Naive thymus-derived CD4-positive, alpha-beta T cell (primary cell): Measurements from ENCODE around the gene C6orf118. TPM values are rescaled to one million over a fixed set of nuclear protein-coding genes. Genes with fewer than 3 reads are reported as not detected.
A peak's percentile ranks its signal among the peaks of the same experiment; 100 is the strongest.

Experiments used
- ATAC-seq: fragments of 150-1000 bp; cut with Tn5 transposase; 2 replicates; pipeline ENCODE4 v1.10.0; 2021; ENCODE audit warnings: mild to moderate bottlenecking, moderate library complexity
- CTCF ChIA-PET: fragments of 350-600 bp; sonication (Branson Sonifier 250); formaldehyde crosslinking; loops from one replicate; lab custom pipeline; 2021; ENCODE audit warnings: antibody characterized with exemption; lab: Charles Lee
- POLR2A ChIA-PET: fragments of 350-600 bp; sonication (Branson Sonifier 250); formaldehyde crosslinking; loops from one replicate; lab custom pipeline; 2021; ENCODE audit warnings: antibody characterized with exemption, inconsistent platforms; lab: Charles Lee
- DNase-seq, 9 donors: peaks; one replicate each; pipeline versions ENCODE4 v3.0.0 to v3.0.0-alpha.2; 2020 to 2022; ENCODE audit warnings: mixed read lengths in 1 of 9
- H3K27ac ChIP-seq: one replicate; pipeline ENCODE4 v1.7.0; 2013; ENCODE audit warnings: mild to moderate bottlenecking, low read depth, low read length, moderate library complexity
- H3K27me3 ChIP-seq, 2 donors: one replicate each; pipeline ENCODE4 v1.7.0; 2013; ENCODE audit warnings: low read length in 2 of 2, mild to moderate bottlenecking in 2 of 2, moderate library complexity in 2 of 2; ENCODE audit not compliant: control insufficient read depth in 2 of 2, insufficient read depth in 2 of 2
- H3K36me3 ChIP-seq, 3 experiments: 1 replicate in 2 of 3; 2 replicates in 1 of 3; pipeline ENCODE4 v1.7.0; 2013; ENCODE audit warnings: low read length in 3 of 3, mild to moderate bottlenecking in 3 of 3, moderate library complexity in 1 of 3; ENCODE audit not compliant: insufficient read depth in 3 of 3, control insufficient read depth in 2 of 3
- H3K4me1 ChIP-seq, 2 donors: one replicate each; pipeline ENCODE4 v1.7.0; 2013; ENCODE audit warnings: low read length in 2 of 2, mild to moderate bottlenecking in 2 of 2, moderate library complexity in 1 of 2; ENCODE audit not compliant: control insufficient read depth in 2 of 2, insufficient read depth in 2 of 2
- H3K4me3 ChIP-seq: 2 replicates; pipeline ENCODE4 v1.7.0; 2013; ENCODE audit warnings: mild to moderate bottlenecking, low read length
- H3K9me3 ChIP-seq, 3 experiments: 1 replicate in 2 of 3; 2 replicates in 1 of 3; pipeline ENCODE4 v1.7.0; 2013; ENCODE audit warnings: low read length in 3 of 3; ENCODE audit not compliant: control insufficient read depth in 2 of 3
- H3K27ac Mint-ChIP-seq, 9 donors: one replicate each; pipeline ENCODE4 v1.8.0; 2020 to 2022; ENCODE audit warnings: mixed read lengths in 9 of 9, mild to moderate bottlenecking in 8 of 9, moderate library complexity in 5 of 9, inconsistent platforms in 2 of 9
- H3K27me3 Mint-ChIP-seq, 5 donors: one replicate each; pipeline ENCODE4 v1.8.0; 2021 to 2022; ENCODE audit warnings: mixed read lengths in 5 of 5, mild to moderate bottlenecking in 1 of 5
- H3K36me3 Mint-ChIP-seq, 5 donors: one replicate each; pipeline ENCODE4 v1.8.0; 2020 to 2022; ENCODE audit warnings: mixed read lengths in 5 of 5, mild to moderate bottlenecking in 3 of 5, inconsistent platforms in 1 of 5
- H3K4me1 Mint-ChIP-seq, 7 donors: one replicate each; pipeline ENCODE4 v1.8.0; 2020 to 2022; ENCODE audit warnings: mixed read lengths in 7 of 7, mild to moderate bottlenecking in 3 of 7, inconsistent platforms in 1 of 7
- H3K4me3 Mint-ChIP-seq, 10 donors: one replicate each; pipeline ENCODE4 v1.8.0; 2020 to 2022; ENCODE audit warnings: mild to moderate bottlenecking in 10 of 10, mixed read lengths in 10 of 10, moderate library complexity in 6 of 10, inconsistent platforms in 2 of 10
- H3K9me3 Mint-ChIP-seq, 11 donors: one replicate each; pipeline ENCODE4 v1.8.0; 2020 to 2022; ENCODE audit warnings: mixed read lengths in 11 of 11, mild to moderate bottlenecking in 4 of 11, inconsistent platforms in 1 of 11, moderate library complexity in 1 of 11
- intact Hi-C, 2 donors: fragments of 100-400 bp; cut with micrococcal nuclease; formaldehyde crosslinking; loops; one replicate each; pipeline ENCODE4 v1.15.1; 2023
- polyA plus RNA-seq, 2 donors: library from polyadenylated mRNA; unstranded; fragments of 300-500 nt; fragmentation: Illumina TruSeq; gene quantifications; one replicate each; pipeline ENCODE4 v1.2.3, GENCODE V29; 2021
- total RNA-seq, 6 experiments: library from RNA in 5 of 6; stranded (reverse) in 5 of 6; gene quantifications; 1 replicate in 5 of 6; 2 replicates in 1 of 6; pipeline ENCODE4 v1.2.3 and lab custom pipeline; 2021 to 2026

Gene C6orf118
- total and polyA plus RNA-seq, 7 experiments from 2014 or later: not detected

DNA sequence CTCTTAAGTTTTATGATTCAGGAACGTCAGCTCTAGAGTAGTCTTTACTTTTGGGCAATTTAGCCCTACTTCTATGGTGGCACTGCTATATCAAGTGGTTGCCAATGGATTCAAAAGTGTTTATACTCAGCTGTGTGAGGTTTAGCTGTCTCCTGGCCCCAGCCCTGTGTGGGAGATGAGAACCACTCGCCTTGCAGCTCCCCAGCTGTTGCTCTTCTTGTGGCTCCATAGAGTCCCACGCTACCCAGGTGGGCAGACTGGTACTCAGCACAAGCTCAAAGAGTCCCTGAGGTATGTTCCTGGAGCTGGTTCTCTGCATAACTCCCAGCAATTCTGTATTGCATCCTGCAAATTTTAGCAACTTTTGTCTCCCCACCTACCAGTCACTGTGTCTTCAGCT, 59.6 kb downstream of the C6orf118 start:
- H3K4me3 Mint-ChIP-seq: no peak overlapping the region
- peak overlapping the region in 1 of 9 donors; percentile 43 for H3K27ac Mint-ChIP-seq
- Histone ChIP-seq H3K27ac (no peak overlapping the region), H3K4me1 (no peaks in the 10 kb centered on the region), H3K9me3 (no peaks in the 10 kb centered on the region), H3K36me3 (no peaks in the 10 kb centered on the region), H3K27me3 (no peaks in the 10 kb centered on the region), H3K4me3 (no peak overlapping the region)
- H3K4me1 Mint-ChIP-seq: no peaks in the 10 kb centered on the region
- ChIA-PET CTCF (no interaction called here), POLR2A (no interaction called here)
- ATAC-seq: no peak
- H3K9me3 Mint-ChIP-seq: peaks cover 2 to 21% (median 5%) of the 10 kb centered on the region in 11 donors
- no peaks in the 10 kb centered on the region for H3K27me3 Mint-ChIP-seq
- no peak for DNase-seq
- H3K36me3 Mint-ChIP-seq: no peaks in the 10 kb centered on the region
- intact Hi-C loops: no loop called here

DNA sequence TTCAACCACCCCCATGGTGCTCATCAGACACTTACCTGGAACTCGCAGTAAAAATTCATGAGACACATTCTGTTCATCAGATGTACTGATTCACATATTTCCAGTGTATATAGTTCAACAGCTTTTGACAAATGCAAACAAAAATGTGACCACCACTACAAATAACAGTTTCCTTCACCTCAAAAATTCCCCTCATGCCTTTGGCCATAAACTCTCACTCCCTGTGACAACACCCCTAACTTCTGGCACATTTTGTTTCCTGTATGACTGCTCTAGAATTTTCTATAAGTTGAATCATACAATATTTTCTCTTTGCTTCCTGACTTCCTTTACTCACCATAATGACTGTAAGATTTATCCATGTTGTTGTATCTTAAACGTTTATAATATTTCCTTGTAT, 63.7 kb downstream of the C6orf118 start:
- ATAC-seq (no peak), DNase-seq (no peak)
- Histone ChIP-seq H3K36me3 (no peaks in the 10 kb centered on the region), H3K4me3 (no peak overlapping the region), H3K27me3 (no peaks in the 10 kb centered on the region), H3K4me1 (no peaks in the 10 kb centered on the region), H3K27ac (no peak overlapping the region), H3K9me3 (no peaks in the 10 kb centered on the region)
- ChIA-PET CTCF (no interaction called here), POLR2A (no interaction called here)
- Mint-ChIP-seq H3K4me3 (no peak overlapping the region), H3K9me3 (peaks cover 0 to 11% (median 3%) of the 10 kb centered on the region in 11 donors), H3K27me3 (no peaks in the 10 kb centered on the region), H3K27ac (no peak overlapping the region), H3K4me1 (no peaks in the 10 kb centered on the region), H3K36me3 (no peaks in the 10 kb centered on the region)
- intact Hi-C loops: no loop called here

DNA sequence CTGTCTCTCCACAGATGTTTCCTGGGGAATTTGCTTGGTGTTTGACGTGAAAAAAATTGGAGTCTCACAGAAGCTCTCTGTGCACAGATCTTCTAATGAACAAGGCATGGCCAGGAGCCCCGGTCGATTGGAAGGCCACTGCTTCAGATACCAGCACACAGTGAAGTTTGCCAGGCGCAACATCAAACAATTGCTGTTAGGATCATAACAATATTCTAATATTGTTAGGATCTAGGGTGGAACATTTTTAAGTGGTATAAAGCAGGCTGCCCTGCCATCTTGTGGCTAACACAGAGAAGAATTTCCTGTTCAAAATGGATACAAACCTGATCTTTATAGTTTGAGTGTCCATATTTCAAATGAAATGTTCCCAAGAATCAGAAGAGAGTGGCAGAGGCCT, 64.1 kb downstream of the C6orf118 start:
- ATAC-seq: no peak
- H3K9me3 ChIP-seq: no peaks in the 10 kb centered on the region
- DNase-seq: no peak
- H3K36me3 ChIP-seq: no peaks in the 10 kb centered on the region
- ChIA-PET POLR2A (no interaction called here), CTCF (no interaction called here)
- H3K4me1 ChIP-seq: no peaks in the 10 kb centered on the region
- Mint-ChIP-seq H3K4me1 (no peaks in the 10 kb centered on the region), H3K36me3 (no peaks in the 10 kb centered on the region), H3K9me3 (peaks cover 0 to 8% (median 3%) of the 10 kb centered on the region in 11 donors), H3K4me3 (no peak overlapping the region), H3K27me3 (no peaks in the 10 kb centered on the region), H3K27ac (no peak overlapping the region)
- no peak overlapping the region for H3K4me3 ChIP-seq
- H3K27me3 ChIP-seq: no peaks in the 10 kb centered on the region
- intact Hi-C loops: no loop called here
- H3K27ac ChIP-seq: no peak overlapping the region

DNA sequence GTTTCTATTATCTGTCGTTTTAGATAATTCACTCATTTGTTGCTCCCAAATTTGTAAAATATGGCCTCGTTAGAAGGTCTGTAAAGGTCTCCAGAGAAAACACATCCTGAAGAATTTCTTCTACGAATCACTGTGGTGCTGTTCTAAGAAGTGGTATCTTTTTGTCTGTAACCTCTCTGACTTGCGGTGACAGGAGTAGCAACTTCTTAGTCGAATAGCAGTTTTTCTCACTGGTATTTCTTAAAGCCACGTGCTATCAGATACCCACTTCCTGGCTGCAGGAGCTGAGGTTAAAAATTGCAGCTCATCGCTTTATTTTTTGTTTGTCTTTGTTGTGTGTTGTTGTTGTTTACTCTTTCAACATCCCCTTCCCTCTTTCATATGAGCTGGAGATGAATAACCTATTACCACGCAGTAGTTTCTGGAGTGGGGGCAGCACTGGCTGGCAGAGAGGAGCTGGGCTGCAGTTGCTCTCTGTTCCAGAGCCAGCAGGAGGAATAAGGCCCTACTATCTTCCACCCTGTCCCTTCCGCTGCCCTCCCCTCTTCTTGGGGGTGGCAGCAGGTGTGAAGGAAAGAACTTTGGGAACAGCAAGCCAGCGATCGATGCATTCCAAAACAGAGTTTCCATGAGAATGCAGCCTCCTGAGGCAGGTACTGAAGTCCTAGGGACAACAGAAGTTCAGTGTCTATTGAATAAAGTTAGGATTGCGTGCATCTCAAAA, 64.7 kb downstream of the C6orf118 start:
- intact Hi-C loops: no loop called here
- ATAC-seq: no peak
- Mint-ChIP-seq H3K4me3 (no peak overlapping the region), H3K27ac (no peak overlapping the region), H3K9me3 (peaks cover 0 to 8% (median 3%) of the 10 kb centered on the region in 11 donors), H3K27me3 (no peaks in the 10 kb centered on the region), H3K4me1 (no peaks in the 10 kb centered on the region), H3K36me3 (no peaks in the 10 kb centered on the region)
- H3K4me1 ChIP-seq: no peaks in the 10 kb centered on the region
- DNase-seq: no peak
- H3K36me3 ChIP-seq: no peaks in the 10 kb centered on the region
- no peak overlapping the region for H3K4me3 ChIP-seq
- ChIA-PET POLR2A (no interaction called here), CTCF (no interaction called here)
- no peaks in the 10 kb centered on the region for H3K27me3 ChIP-seq
- H3K9me3 ChIP-seq: no peaks in the 10 kb centered on the region
- no peak overlapping the region for H3K27ac ChIP-seq

DNA sequence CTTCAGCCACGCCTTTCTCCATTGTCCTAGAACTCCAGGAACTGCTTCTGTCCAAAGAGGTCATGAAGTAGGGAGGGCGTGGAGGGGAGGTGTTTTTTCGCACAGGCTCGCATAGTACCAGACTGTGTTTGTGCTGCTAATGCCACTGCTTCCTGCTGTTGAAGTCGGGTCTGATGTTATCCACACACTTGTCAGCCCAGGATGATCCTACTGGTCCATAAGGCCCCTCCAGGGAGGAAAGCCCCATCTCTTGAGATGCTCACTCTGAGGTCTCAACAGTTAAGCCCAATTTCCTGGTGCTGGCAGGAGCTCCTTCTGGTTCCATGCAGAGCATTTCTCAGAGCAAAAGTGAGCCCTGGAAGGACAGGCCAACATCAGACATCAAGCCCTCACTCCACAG, 65.6 kb downstream of the C6orf118 start:
- H3K9me3 ChIP-seq: no peaks in the 10 kb centered on the region
- no peak for DNase-seq
- Mint-ChIP-seq H3K27me3 (no peaks in the 10 kb centered on the region), H3K4me1 (no peaks in the 10 kb centered on the region), H3K9me3 (peaks cover 0 to 10% (median 3%) of the 10 kb centered on the region in 11 donors), H3K27ac (no peak overlapping the region), H3K4me3 (no peak overlapping the region), H3K36me3 (no peaks in the 10 kb centered on the region)
- H3K36me3 ChIP-seq: no peaks in the 10 kb centered on the region
- ChIA-PET POLR2A (no interaction called here), CTCF (no interaction called here)
- ATAC-seq: no peak
- no peaks in the 10 kb centered on the region for H3K27me3 ChIP-seq
- H3K4me3 ChIP-seq: no peak overlapping the region
- intact Hi-C loops: no loop called here
- H3K27ac ChIP-seq: no peak overlapping the region
- no peaks in the 10 kb centered on the region for H3K4me1 ChIP-seq

DNA sequence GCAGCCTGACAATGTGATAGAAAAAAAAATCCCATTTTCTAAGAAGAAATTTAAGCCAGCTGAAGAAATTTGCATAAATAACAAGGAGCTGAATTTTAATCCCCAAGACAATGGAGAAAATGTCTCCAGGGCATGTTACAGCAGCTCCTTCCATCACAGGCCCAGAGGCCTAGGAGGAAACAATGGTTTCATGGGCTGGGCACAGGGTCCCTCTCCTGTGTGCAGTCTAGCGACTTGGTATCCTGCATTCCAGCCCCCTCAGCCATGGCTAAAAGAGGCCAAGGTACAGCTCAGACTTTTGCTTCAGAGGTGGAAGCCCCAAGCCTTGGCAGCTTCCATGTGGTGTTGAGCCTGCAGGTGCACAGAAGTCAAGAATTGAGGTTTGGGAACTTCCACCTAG, 73.1 kb downstream of the C6orf118 start:
- Mint-ChIP-seq H3K4me3 (no peak overlapping the region), H3K36me3 (peaks cover 0 to 10% (median 0%) of the 10 kb centered on the region in 5 donors), H3K27me3 (no peaks in the 10 kb centered on the region), H3K4me1 (no peaks in the 10 kb centered on the region), H3K27ac (no peak overlapping the region), H3K9me3 (peaks cover 4 to 57% (median 17%) of the 10 kb centered on the region in 11 donors)
- Histone ChIP-seq H3K9me3 (peaks cover 0 to 5% (median 0%) of the 10 kb centered on the region in 3 experiments), H3K27me3 (no peaks in the 10 kb centered on the region), H3K4me3 (no peak overlapping the region), H3K27ac (no peak overlapping the region), H3K36me3 (no peaks in the 10 kb centered on the region), H3K4me1 (no peaks in the 10 kb centered on the region)
- POLR2A ChIA-PET: no interaction called here
- DNase-seq (no peak), ATAC-seq (no peak)
- CTCF ChIA-PET: no interaction called here
- intact Hi-C loops: no loop called here
